Calu3 (cell line): Measurements from ENCODE around the gene BTF3L4. TPM values are rescaled to one million over a fixed set of nuclear protein-coding genes. Genes with fewer than 3 reads are reported as not detected.
A peak's percentile ranks its signal among the peaks of the same experiment; 100 is the strongest.

Experiments used
- BruUV-seq: library from RNA; stranded (reverse); fragments of 400-500 nt; replicated peaks from 2 replicates; lab custom pipeline; 2021; lab: Mats Ljungman, UMichigan
- CTCF ChIA-PET: fragments of 300-600 bp; sonication (Branson Sonifier 250); formaldehyde crosslinking; loops from one replicate; lab custom pipeline; 2022; ENCODE audit warnings: antibody characterized with exemption; lab: Charles Lee
- DNase-seq: peaks from one replicate; pipeline ENCODE4 v3.0.0; 2022
- H3K27ac Mint-ChIP-seq: one replicate; pipeline ENCODE4 v1.8.0; 2022; ENCODE audit warnings: mixed read lengths; ENCODE audit not compliant: unreplicated experiment
- H3K27me3 Mint-ChIP-seq: one replicate; pipeline ENCODE4 v1.8.0; 2022; ENCODE audit warnings: mixed read lengths; ENCODE audit not compliant: unreplicated experiment
- H3K36me3 Mint-ChIP-seq: one replicate; pipeline ENCODE4 v1.8.0; 2022; ENCODE audit warnings: mild to moderate bottlenecking, moderate library complexity, mixed read lengths; ENCODE audit not compliant: insufficient read depth, unreplicated experiment
- H3K4me1 Mint-ChIP-seq: one replicate; pipeline ENCODE4 v1.8.0; 2022; ENCODE audit warnings: mild to moderate bottlenecking, low read depth, mixed read lengths; ENCODE audit not compliant: unreplicated experiment
- H3K4me3 Mint-ChIP-seq: one replicate; pipeline ENCODE4 v1.8.0; 2022; ENCODE audit warnings: mild to moderate bottlenecking, low read depth, moderate library complexity, mixed read lengths; ENCODE audit not compliant: unreplicated experiment
- H3K9me3 Mint-ChIP-seq: one replicate; pipeline ENCODE4 v1.8.0; 2022; ENCODE audit warnings: low read depth, mixed read lengths; ENCODE audit not compliant: unreplicated experiment
- intact Hi-C: fragments of 100-400 bp; cut with micrococcal nuclease; formaldehyde crosslinking; loops from one replicate; pipeline ENCODE4 v1.10.0; 2022; ENCODE audit not compliant: unreplicated experiment
- total RNA-seq: library from RNA; stranded (reverse); gene quantifications from 2 replicates; pipeline ENCODE4 v1.2.3, GENCODE V29; 2022
- TF ChIP-seq, protein P1 (sequence below): fragments of 200-600 bp; IDR thresholded peaks from one replicate; pipeline ENCODE4 v1.8.0; 2022; ENCODE audit warnings: antibody characterized with exemption; ENCODE audit not compliant: unreplicated experiment

The BTF3L4 gene
- total RNA-seq, 1 experiment from 2014 or later, result 70.4 TPM

- peak overlapping the region; percentile 95 for H3K4me3 Mint-ChIP-seq
- no TSS peak for BruUV-seq
- no peaks in the 10 kb centered on the region for H3K9me3 Mint-ChIP-seq
- peaks cover 30% of the 10 kb centered on the region for H3K4me1 Mint-ChIP-seq
- intact Hi-C loops, result loop anchor here (1.0 kb wide), 1 partner anchor 23 kb away; the partner anchor contains the start of gene TXNDC12
- DNase-seq, result peak; percentile 34
- TF ChIP-seq, protein P1, sequence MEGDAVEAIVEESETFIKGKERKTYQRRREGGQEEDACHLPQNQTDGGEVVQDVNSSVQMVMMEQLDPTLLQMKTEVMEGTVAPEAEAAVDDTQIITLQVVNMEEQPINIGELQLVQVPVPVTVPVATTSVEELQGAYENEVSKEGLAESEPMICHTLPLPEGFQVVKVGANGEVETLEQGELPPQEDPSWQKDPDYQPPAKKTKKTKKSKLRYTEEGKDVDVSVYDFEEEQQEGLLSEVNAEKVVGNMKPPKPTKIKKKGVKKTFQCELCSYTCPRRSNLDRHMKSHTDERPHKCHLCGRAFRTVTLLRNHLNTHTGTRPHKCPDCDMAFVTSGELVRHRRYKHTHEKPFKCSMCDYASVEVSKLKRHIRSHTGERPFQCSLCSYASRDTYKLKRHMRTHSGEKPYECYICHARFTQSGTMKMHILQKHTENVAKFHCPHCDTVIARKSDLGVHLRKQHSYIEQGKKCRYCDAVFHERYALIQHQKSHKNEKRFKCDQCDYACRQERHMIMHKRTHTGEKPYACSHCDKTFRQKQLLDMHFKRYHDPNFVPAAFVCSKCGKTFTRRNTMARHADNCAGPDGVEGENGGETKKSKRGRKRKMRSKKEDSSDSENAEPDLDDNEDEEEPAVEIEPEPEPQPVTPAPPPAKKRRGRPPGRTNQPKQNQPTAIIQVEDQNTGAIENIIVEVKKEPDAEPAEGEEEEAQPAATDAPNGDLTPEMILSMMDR, result no peak
- H3K36me3 Mint-ChIP-seq, result peaks cover 42% of the 10 kb centered on the region
- peak overlapping the region; percentile 93 for H3K27ac Mint-ChIP-seq
- H3K27me3 Mint-ChIP-seq, result no peaks in the 10 kb centered on the region
- CTCF ChIA-PET, result interaction anchor here (1.2 kb wide), 1 partner anchor 22 kb away, joined by 3 read pairs; the partner anchor contains the start of gene TXNDC12
These were observed 23.3 kb upstream of the BTF3L4 start for GRCh38 chr1:52032785-52033131.

GRCh38 chr1:52033190-52034049, 22.7 kb upstream of the BTF3L4 start, which contains the start of gene KTI12:
Gene KTI12 (minus strand): TSS chr1:52033810. CDS start chr1:52033761, 49 bp downstream.
- peak within 1 kb of the TSS; percentile 95 for H3K4me3 Mint-ChIP-seq
- intact Hi-C loops, result loop anchor here (1.0 kb wide), 1 partner anchor 22 kb away; the partner anchor contains the start of gene TXNDC12
- CTCF ChIA-PET, result interaction anchor here (1.2 kb wide), 1 partner anchor 22 kb away, joined by 3 read pairs; the partner anchor contains the start of gene TXNDC12
- DNase-seq, result peak; percentile 73
- peaks cover 48% of the 10 kb centered on the region for H3K36me3 Mint-ChIP-seq
- TF ChIP-seq, protein P1, result no peak
- H3K4me1 Mint-ChIP-seq, result peaks cover 30% of the 10 kb centered on the region
- BruUV-seq, result TSS peak; percentile 73
- H3K27me3 Mint-ChIP-seq, result no peaks in the 10 kb centered on the region
- H3K27ac Mint-ChIP-seq, result peak within 1 kb of the TSS; percentile 93
- no peaks in the 10 kb centered on the region for H3K9me3 Mint-ChIP-seq

DNA sequence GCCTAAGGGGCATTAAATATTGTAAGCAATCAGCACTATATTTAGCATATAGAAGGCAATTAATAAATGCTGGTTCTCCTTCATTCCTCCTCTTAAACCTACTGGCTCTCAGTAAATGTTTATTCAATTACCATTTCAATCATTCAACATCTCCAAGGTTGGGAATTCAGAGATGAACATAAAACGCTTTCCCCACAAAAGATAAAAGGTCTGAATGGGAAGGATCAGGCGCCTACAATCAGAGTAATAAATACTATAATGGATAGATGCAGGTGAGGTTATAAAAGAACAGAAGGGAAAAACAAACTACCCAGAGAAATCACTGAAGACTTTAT, 22.1 kb upstream of the BTF3L4 start:
- peak overlapping the region; percentile 95 for H3K4me3 Mint-ChIP-seq
- DNase-seq, result no peak
- peak overlapping the region; percentile 93 for H3K27ac Mint-ChIP-seq
- intact Hi-C loops, result no loop called here
- peaks cover 30% of the 10 kb centered on the region for H3K4me1 Mint-ChIP-seq
- no TSS peak for BruUV-seq
- H3K9me3 Mint-ChIP-seq, result no peaks in the 10 kb centered on the region
- peaks cover 50% of the 10 kb centered on the region for H3K36me3 Mint-ChIP-seq
- TF ChIP-seq, protein P1, result no peak
- CTCF ChIA-PET, result no interaction called here
- H3K27me3 Mint-ChIP-seq, result no peaks in the 10 kb centered on the region

DNA sequence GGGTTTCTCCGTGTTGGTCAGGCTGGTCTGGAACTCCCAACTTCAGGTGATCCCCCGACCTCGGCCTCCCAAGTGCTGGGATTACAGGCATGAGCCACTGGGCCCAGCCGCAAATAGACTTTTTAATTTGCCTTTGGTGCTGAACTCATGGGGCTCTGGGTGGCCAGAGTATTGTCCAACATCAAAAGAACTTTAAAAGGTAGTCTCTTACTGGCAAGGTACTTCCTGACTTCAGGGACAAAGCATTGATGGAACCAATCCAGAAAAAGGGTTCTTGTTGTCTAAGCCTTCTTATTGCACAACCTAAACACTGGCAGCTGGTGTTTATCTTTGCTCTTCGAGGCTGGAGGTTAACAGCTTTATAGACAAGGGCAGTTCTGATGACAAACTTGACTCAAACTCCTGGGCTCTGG, 18.7 kb upstream of the BTF3L4 start:
- Mint-ChIP-seq H3K27ac (no peak overlapping the region), H3K27me3 (no peaks in the 10 kb centered on the region)

More for the DNA sequence above, 18.7 kb upstream of the BTF3L4 start:
- Mint-ChIP-seq H3K4me3 (no peak overlapping the region), H3K4me1 (peaks cover 4% of the 10 kb centered on the region), H3K36me3 (peaks cover 40% of the 10 kb centered on the region), H3K9me3 (no peaks in the 10 kb centered on the region)
- BruUV-seq, result no TSS peak
- no peak for DNase-seq
- intact Hi-C loops, result no loop called here
- TF ChIP-seq, protein P1, result no peak
- CTCF ChIA-PET, result no interaction called here
